Measurements from ENCODE around the gene PCDHB1. TPM values are rescaled to one million over a fixed set of nuclear protein-coding genes. Genes with fewer than 3 reads are reported as not detected.

PCDHB1 gene, protein sequence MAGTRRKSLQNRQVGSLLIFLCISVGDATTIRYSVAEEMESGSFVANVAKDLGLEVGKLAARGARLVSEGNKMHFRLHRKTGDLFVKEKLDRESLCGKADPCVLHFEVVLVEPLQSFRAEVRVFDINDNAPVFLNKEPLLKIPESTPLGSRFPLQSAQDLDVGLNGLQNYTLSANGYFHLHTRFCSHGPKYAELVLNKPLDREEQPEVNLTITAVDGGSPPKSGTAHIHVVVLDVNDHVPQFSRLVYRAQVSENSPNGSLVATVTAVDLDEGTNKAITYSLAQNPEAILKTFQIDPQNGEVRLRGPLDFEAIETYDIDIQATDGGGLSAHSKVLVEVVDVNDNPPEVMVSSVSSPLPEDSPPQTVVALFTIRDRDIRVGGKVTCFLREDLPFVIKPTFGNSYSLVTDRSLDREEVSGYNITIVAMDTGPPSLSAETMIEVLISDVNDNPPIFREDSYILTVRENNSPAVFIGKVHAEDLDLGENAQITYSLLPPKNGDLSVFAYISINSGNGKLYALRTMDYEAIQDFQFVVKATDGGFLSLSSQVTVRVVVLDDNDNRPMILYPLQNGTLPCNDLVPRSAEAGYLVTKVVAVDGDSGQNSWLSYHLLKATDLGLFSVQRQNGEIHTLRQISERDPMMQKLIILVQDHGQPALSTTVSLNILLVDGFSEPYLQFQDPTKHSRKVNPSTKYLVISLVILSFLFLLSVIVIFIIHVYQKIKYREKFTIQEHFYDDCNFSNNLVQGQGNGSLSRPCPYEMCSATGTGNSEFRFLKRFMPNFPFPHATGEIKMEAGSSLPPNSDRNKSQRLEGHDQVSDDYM
- total RNA-seq (2014; rRNA removed; shearing (Covaris generic)) (not detected in 2 replicates), total RNA-seq (2022) (not detected in 2 replicates), Bru-seq, nascent RNA (not detected), BruChase-seq, experiment 1, labeled RNA remaining after a 6-hour chase (not detected), BruChase-seq, experiment 2, labeled RNA remaining after a 2-hour chase (not detected)
- long read RNA-seq, result 0 reads

DNA sequence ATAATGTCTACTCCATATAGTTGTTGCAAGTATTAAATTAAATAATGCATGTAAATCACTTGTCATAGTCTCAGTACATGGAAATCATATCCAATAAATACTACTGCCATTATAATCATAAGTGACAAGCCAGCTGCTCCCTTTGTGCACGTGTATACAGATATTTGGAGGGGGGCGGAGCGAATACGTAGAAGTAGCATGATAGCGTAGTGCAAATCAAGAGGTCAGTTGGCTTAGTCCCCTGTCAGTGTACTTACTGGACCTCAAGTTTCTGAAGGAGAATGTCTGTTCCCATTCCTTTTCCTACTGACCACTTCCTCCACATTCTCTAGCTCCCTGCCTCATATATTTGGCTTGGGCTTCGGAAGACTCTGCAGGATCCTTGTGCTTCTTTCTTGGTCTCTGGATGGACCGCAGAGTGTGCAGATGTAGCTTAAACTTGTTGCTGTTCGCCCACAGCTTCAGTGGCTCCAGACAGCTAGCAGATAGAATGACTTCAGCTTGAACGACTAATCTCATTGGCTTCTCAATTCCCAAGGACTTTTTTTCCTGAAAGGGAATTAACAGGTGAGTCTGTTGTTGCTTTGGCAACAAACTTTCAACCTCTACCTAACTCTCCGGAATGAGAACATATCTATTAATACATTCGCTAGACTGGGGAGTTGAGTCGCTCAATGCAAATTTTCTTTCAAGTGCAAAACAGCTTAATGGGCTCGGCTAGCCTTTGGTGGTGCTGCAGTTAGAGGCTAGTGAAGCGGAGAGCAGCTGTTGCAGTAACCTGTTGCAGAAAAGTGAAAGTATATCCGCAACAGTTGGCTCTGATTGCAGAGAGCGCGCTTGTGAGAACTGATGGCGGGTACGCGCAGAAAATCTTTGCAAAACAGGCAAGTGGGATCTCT lies at the start of gene PCDHB1:
Gene PCDHB1 (plus strand): TSS at position 753 of the 899 bp plus-strand sequence. CDS start 97 bp downstream, at position 850.
- DNase-seq (ENCODE audit: low spot score), result no peak
- Histone ChIP-seq H3K4me1 (ENCODE audit: insufficient read depth, low read length, poor library complexity, severe bottlenecking) (no peaks in the 10 kb centered on the region), H3K9me3 (ENCODE audit: low read length) (no peaks in the 10 kb centered on the region), H3K9me2 (ENCODE audit: insufficient read depth, low read length) (no peaks in the 10 kb centered on the region), H3K36me3 (ENCODE audit: insufficient read depth, low read length) (no peaks in the 10 kb centered on the region), H3K79me2 (ENCODE audit: insufficient read depth, low read depth, low read length) (no peaks in the 10 kb centered on the region), H4K20me1 (ENCODE audit: insufficient read depth, low read length) (no peaks in the 10 kb centered on the region), H3K27ac (ENCODE audit: low read depth, low read length, poor library complexity, severe bottlenecking) (no peak within 1 kb of the TSS), H3K4me2 (ENCODE audit: low read length) (no peak within 1 kb of the TSS), H3K4me3 (ENCODE audit: low read depth, low read length, poor library complexity, severe bottlenecking) (no peak within 1 kb of the TSS), H2AFZ (ENCODE audit: low read length) (no peak within 1 kb of the TSS)
- BruUV-seq (replicated peaks), result no TSS peak
- intact Hi-C loops (cut with micrococcal nuclease; ENCODE audit: unreplicated experiment), result no loop called here
- no peak for TF ChIP-seq EZH2phosphoT487 (IDR thresholded peaks at IDR 0.05; ENCODE audit: borderline replicate concordance, low read depth, low read length)
- TF ChIP-seq, protein P1, sequence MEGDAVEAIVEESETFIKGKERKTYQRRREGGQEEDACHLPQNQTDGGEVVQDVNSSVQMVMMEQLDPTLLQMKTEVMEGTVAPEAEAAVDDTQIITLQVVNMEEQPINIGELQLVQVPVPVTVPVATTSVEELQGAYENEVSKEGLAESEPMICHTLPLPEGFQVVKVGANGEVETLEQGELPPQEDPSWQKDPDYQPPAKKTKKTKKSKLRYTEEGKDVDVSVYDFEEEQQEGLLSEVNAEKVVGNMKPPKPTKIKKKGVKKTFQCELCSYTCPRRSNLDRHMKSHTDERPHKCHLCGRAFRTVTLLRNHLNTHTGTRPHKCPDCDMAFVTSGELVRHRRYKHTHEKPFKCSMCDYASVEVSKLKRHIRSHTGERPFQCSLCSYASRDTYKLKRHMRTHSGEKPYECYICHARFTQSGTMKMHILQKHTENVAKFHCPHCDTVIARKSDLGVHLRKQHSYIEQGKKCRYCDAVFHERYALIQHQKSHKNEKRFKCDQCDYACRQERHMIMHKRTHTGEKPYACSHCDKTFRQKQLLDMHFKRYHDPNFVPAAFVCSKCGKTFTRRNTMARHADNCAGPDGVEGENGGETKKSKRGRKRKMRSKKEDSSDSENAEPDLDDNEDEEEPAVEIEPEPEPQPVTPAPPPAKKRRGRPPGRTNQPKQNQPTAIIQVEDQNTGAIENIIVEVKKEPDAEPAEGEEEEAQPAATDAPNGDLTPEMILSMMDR (conservative IDR thresholded peaks at IDR 0.05; ENCODE audit: low read length), result no peak
- CTCF ChIA-PET (ENCODE audit: unreplicated experiment), result no interaction called here
- POLR2A ChIA-PET, result no interaction called here

DNA sequence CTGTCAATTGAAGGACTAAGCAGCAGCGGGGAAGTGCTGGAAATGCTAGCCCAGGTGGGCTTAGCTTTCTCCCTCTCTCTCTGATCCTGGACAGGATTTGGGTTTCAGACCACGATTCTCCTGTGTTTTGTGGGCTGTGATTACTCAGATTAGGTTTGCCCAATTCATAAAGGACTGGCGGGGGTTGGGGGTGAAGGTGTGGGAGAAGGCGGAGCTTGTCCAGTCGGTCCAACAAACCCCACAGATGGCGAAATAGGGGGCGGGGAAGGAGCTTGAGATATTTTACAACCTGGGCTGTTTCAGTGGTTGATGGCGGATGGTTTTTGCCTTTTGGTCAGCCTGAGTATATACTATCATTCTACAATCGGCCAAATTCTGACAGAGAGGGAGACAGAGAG lies 49.7 kb upstream of the PCDHB1 start:
- Histone ChIP-seq H3K36me3 (ENCODE audit: insufficient read depth, low read length) (no peaks in the 10 kb centered on the region), H3K4me1 (ENCODE audit: insufficient read depth, low read length, poor library complexity, severe bottlenecking) (no peaks in the 10 kb centered on the region), H3K9me2 (ENCODE audit: insufficient read depth, low read length) (no peaks in the 10 kb centered on the region), H3K9me3 (ENCODE audit: low read length) (no peaks in the 10 kb centered on the region), H4K20me1 (ENCODE audit: insufficient read depth, low read length) (no peaks in the 10 kb centered on the region), H2AFZ (ENCODE audit: low read length) (no peak overlapping the region), H3K4me3 (ENCODE audit: low read depth, low read length, poor library complexity, severe bottlenecking) (no peak overlapping the region), H3K4me2 (ENCODE audit: low read length) (no peak overlapping the region), H3K79me2 (ENCODE audit: insufficient read depth, low read depth, low read length) (no peaks in the 10 kb centered on the region), H3K27ac (ENCODE audit: low read depth, low read length, poor library complexity, severe bottlenecking) (no peak overlapping the region)
- no peak for DNase-seq (ENCODE audit: low spot score)
- POLR2A ChIA-PET, result no interaction called here
- no peak for TF ChIP-seq EZH2phosphoT487 (IDR thresholded peaks at IDR 0.05; ENCODE audit: borderline replicate concordance, low read depth, low read length)
- TF ChIP-seq, protein P1 (conservative IDR thresholded peaks at IDR 0.05; ENCODE audit: low read length), result no peak
- CTCF ChIA-PET (ENCODE audit: unreplicated experiment), result no interaction called here
- intact Hi-C loops (cut with micrococcal nuclease; ENCODE audit: unreplicated experiment), result no loop called here
- no TSS peak for BruUV-seq (replicated peaks)

Measured in OCI-LY7 (cell line).